WTC11 (cell line): ENCODE measurements around the gene PDE1A. TPM values are rescaled to one million over a fixed set of nuclear protein-coding genes. Genes with fewer than 3 reads are reported as not detected.

ENCODE experiments used
- ATAC-seq: fragments of 200-7000 bp; cut with Tn5 transposase; 2 replicates; pipeline ENCODE4 v1.10.0; 2021; ENCODE audit warnings: mild to moderate bottlenecking, moderate library complexity
- CTCF ChIA-PET: fragments of 300-600 bp; sonication (Branson Sonifier 250); formaldehyde crosslinking; loops from one replicate; lab custom pipeline; 2021; ENCODE audit warnings: antibody characterized with exemption; lab: Charles Lee
- POLR2A ChIA-PET: fragments of 350-600 bp; sonication (Branson Sonifier 250); formaldehyde crosslinking; loops from one replicate; lab custom pipeline; 2021; ENCODE audit warnings: antibody characterized with exemption; lab: Charles Lee
- DNase-seq: peaks from one replicate; pipeline ENCODE4 v3.0.0; 2021; ENCODE audit warnings: low spot score
- H3K27ac Mint-ChIP-seq: 2 replicates; pipeline ENCODE4 v1.8.0; 2021; ENCODE audit warnings: mixed read lengths
- H3K27me3 Mint-ChIP-seq: 2 replicates; pipeline ENCODE4 v1.8.0; 2021; ENCODE audit warnings: low read depth, mild to moderate bottlenecking, moderate library complexity, mixed read lengths
- H3K36me3 Mint-ChIP-seq: 2 replicates; pipeline ENCODE4 v1.8.0; 2021; ENCODE audit warnings: mixed read lengths
- H3K4me1 Mint-ChIP-seq: 2 replicates; pipeline ENCODE4 v1.8.0; 2022; ENCODE audit warnings: mixed read lengths
- H3K4me3 Mint-ChIP-seq: 2 replicates; pipeline ENCODE4 v1.8.0; 2021; ENCODE audit warnings: mild to moderate bottlenecking, moderate library complexity, mixed read lengths
- H3K9me3 Mint-ChIP-seq: 2 replicates; pipeline ENCODE4 v1.8.0; 2021; ENCODE audit warnings: mixed read lengths
- AFF4 ChIP-seq: sonication (generic); formaldehyde crosslinking; IDR thresholded peaks from 2 replicates; pipeline ENCODE4 v1.8.1; 2023; ENCODE audit warnings: mild to moderate bottlenecking, missing genetic modification reagents, borderline replicate concordance
- CREM ChIP-seq: sonication (generic); formaldehyde crosslinking; IDR thresholded peaks from 2 replicates; pipeline ENCODE4 v1.8.1; 2022; ENCODE audit warnings: mild to moderate bottlenecking, missing genetic modification reagents, moderate library complexity
- FOXP1 ChIP-seq: sonication (generic); formaldehyde crosslinking; IDR thresholded peaks from 2 replicates; pipeline ENCODE4 v1.8.0; 2022; ENCODE audit warnings: missing genetic modification reagents, mild to moderate bottlenecking, moderate library complexity, borderline replicate concordance
- GTF2I ChIP-seq: fragments of 250-450 bp; sonication (Bioruptor Pico); conservative IDR thresholded peaks from 2 replicates; pipeline ENCODE4 v1.4.0; 2021; ENCODE audit warnings: mild to moderate bottlenecking
- NFATC4 ChIP-seq: fragments of 250-450 bp; sonication (Bioruptor Pico); IDR thresholded peaks from 2 replicates; pipeline ENCODE4 v1.9.0; 2021; ENCODE audit warnings: mild to moderate bottlenecking
- NR2C2 ChIP-seq: sonication (generic); formaldehyde crosslinking; IDR thresholded peaks from 2 replicates; pipeline ENCODE4 v1.8.0; 2022; ENCODE audit warnings: mild to moderate bottlenecking, missing genetic modification reagents
- PRDM15 ChIP-seq: sonication (generic); formaldehyde crosslinking; IDR thresholded peaks from 2 replicates; pipeline ENCODE4 v1.8.0; 2022; ENCODE audit warnings: missing genetic modification reagents
- SP1 ChIP-seq: sonication (generic); formaldehyde crosslinking; conservative IDR thresholded peaks from 2 replicates; pipeline ENCODE4 v1.8.1; 2022; ENCODE audit warnings: missing genetic modification reagents
- TCF7 ChIP-seq: sonication (generic); formaldehyde crosslinking; IDR thresholded peaks from 2 replicates; pipeline ENCODE4 v1.8.0; 2022; ENCODE audit warnings: mild to moderate bottlenecking, low read depth, missing genetic modification reagents, moderate library complexity
- USF2 ChIP-seq: sonication (generic); formaldehyde crosslinking; IDR thresholded peaks from 2 replicates; pipeline ENCODE4 v1.8.1; 2023; ENCODE audit warnings: mild to moderate bottlenecking, missing genetic modification reagents, moderate library complexity
- ZBTB43 ChIP-seq: sonication (generic); formaldehyde crosslinking; IDR thresholded peaks from 2 replicates; pipeline ENCODE4 v1.8.1; 2023; ENCODE audit warnings: mild to moderate bottlenecking, missing genetic modification reagents
- ZMAT4 ChIP-seq: fragments of 250-450 bp; sonication (Bioruptor Pico); IDR thresholded peaks from 2 replicates; pipeline ENCODE4 v1.9.0; 2021; ENCODE audit warnings: mild to moderate bottlenecking
- ZNF138 ChIP-seq: sonication (generic); formaldehyde crosslinking; conservative IDR thresholded peaks from 2 replicates; pipeline ENCODE4 v1.8.1; 2022; ENCODE audit warnings: mild to moderate bottlenecking, moderate library complexity, missing genetic modification reagents
- ZNF263 ChIP-seq: sonication (generic); formaldehyde crosslinking; IDR thresholded peaks from 2 replicates; pipeline ENCODE4 v1.8.1; 2022; ENCODE audit warnings: low read depth, mild to moderate bottlenecking, moderate library complexity, missing genetic modification reagents
- ZNF425 ChIP-seq: fragments of 250-450 bp; sonication (Bioruptor Pico); conservative IDR thresholded peaks from 2 replicates; pipeline ENCODE4 v1.9.0; 2021; ENCODE audit warnings: mild to moderate bottlenecking
- total RNA-seq: library from RNA; stranded (reverse); gene quantifications from 3 replicates; pipeline ENCODE4 v1.2.3, GENCODE V29; 2021

The PDE1A gene
- total RNA-seq, 1 experiment from 2014 or later = not detected

- peaks cover 19% of the 10 kb centered on the region for H3K4me1 Mint-ChIP-seq
- H3K36me3 Mint-ChIP-seq = 0 out of 2 replicates have a peak, but pooled peaks cover 3% of the 10 kb centered on the region
- peak overlapping the region; percentile 57 for H3K27ac Mint-ChIP-seq
- CTCF ChIA-PET = no interaction called here
- POLR2A ChIA-PET = no interaction called here
- H3K4me3 Mint-ChIP-seq = no peak overlapping the region
- no peaks in the 10 kb centered on the region for H3K27me3 Mint-ChIP-seq
- TF ChIP-seq NFATC4 (CRISPR knock-in tag) = no peak
- no peak for TF ChIP-seq PRDM15 (CRISPR knock-in tag)
- no peak for TF ChIP-seq ZBTB43 (CRISPR knock-in tag)
- TF ChIP-seq ZNF425 (CRISPR knock-in tag) = no peak
- no peak for TF ChIP-seq ZNF263 (CRISPR knock-in tag)
- TF ChIP-seq ZNF138 (CRISPR knock-in tag) = no peak
- TF ChIP-seq TCF7 (CRISPR knock-in tag) = no peak
- no peak for TF ChIP-seq SP1 (CRISPR knock-in tag)
- TF ChIP-seq GTF2I (CRISPR knock-in tag) = no peak
- no peak for TF ChIP-seq AFF4
- no peak for TF ChIP-seq CREM (CRISPR knock-in tag)
- TF ChIP-seq NR2C2 (CRISPR knock-in tag) = no peak
- no peak for TF ChIP-seq ZMAT4 (CRISPR knock-in tag)
- TF ChIP-seq USF2 (CRISPR knock-in tag) = no peak
- no peak for TF ChIP-seq FOXP1 (CRISPR knock-in tag)
- ATAC-seq (peak; percentile 38; the same call in 1 of the 2 replicates), DNase-seq (no peak)
- peaks cover 4% of the 10 kb centered on the region; the same call in 1 of the 2 replicates for H3K9me3 Mint-ChIP-seq
These were observed 323.3 kb downstream of the PDE1A start for GRCh38 chr2:182103526-182103925.
